Activated T-helper 2 cell treated with anti-CD3 and anti-CD28 coated beads, Interferon-gamma antibody, Interleukin-2, Interleukin-4, amounts not matched to agents 10 μg/mL and 5 μg/mL and 100 μg/mL, durations not matched to agents 14 hours and 24 hours and 36 hours (primary cell): ENCODE measurements around the gene PGAP6. TPM values are rescaled to one million over a fixed set of nuclear protein-coding genes. Genes with fewer than 3 reads are reported as not detected.
"Not testable (repeated sequence)": the region's sequence is repeated elsewhere in the genome, so short reads cannot be mapped to it uniquely, and the experiment has no call there.

Experiments
- DNase-seq: peaks from one replicate; pipeline ENCODE4 v3.0.0; 2021; ENCODE audit warnings: low spot score
- H3K27ac Mint-ChIP-seq: one replicate; pipeline ENCODE4 v1.8.0; 2021; ENCODE audit warnings: mixed read lengths
- H3K27me3 Mint-ChIP-seq: one replicate; pipeline ENCODE4 v1.8.0; 2021; ENCODE audit warnings: low read depth, mixed read lengths
- H3K36me3 Mint-ChIP-seq: one replicate; pipeline ENCODE4 v1.8.0; 2021; ENCODE audit warnings: low read depth, mixed read lengths
- H3K4me1 Mint-ChIP-seq: one replicate; pipeline ENCODE4 v1.8.0; 2021; ENCODE audit warnings: low read depth, mixed read lengths
- H3K4me3 Mint-ChIP-seq: one replicate; pipeline ENCODE4 v1.8.0; 2021; ENCODE audit warnings: low read depth, mild to moderate bottlenecking, moderate library complexity, mixed read lengths
- H3K9me3 Mint-ChIP-seq: one replicate; pipeline ENCODE4 v1.8.0; 2021; ENCODE audit warnings: mixed read lengths
- intact Hi-C: fragments of 100-400 bp; cut with micrococcal nuclease; formaldehyde crosslinking; loops from one replicate; pipeline ENCODE4 v1.15.1; 2023
- total RNA-seq: library from RNA; stranded (reverse); gene quantifications from 2 replicates; pipeline ENCODE4 v1.2.3, GENCODE V29; 2022

PGAP6 gene
- total RNA-seq, 1 donor from 2014 or later = 34.3 TPM

DNA sequence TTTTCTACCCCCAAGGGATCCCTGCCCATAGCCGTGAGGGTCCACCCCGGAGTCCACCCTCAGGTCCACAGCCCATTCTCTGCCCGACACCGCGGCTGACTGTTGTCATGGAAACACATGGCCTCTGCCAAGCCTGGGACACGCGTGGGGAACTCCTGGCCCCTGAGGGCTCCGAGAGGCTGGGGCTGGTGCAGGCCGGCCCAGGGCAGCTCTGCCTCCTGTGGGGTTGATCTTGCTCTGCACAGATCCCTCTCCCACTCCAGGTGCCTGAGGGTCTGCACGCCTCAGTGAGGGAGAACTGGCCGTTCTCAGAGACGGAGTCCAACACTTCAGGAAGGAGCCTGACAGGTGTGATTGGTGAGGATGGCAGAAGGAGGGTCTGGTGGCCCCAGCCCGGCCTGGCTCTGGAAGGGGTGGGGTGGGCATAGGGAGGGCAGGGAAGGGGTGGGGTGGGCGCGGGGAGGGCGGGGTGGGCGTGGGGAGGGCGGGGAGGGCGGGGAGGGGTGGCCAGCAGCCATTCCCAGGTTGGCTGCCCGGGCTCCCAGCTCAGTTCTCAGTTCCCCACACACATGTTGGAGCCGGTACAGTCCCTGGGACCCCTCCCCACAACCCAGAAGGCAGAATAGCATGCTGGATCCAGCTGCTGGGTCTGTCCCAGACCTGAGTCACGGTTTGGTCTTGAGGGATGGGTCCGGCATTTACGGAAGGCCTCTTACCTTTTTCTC lies 17.9 kb downstream of the PGAP6 start:
- intact Hi-C loops = loop anchor here (5.0 kb wide), 1 partner anchor 247 kb away; no protein-coding TSS in a partner anchor
- H3K36me3 Mint-ChIP-seq = peaks cover 12% of the 10 kb centered on the region
- peaks cover 4% of the 10 kb centered on the region for H3K4me1 Mint-ChIP-seq
- DNase-seq = no peak
- no peaks in the 10 kb centered on the region for H3K9me3 Mint-ChIP-seq
- no peaks in the 10 kb centered on the region for H3K27me3 Mint-ChIP-seq
- no peak overlapping the region for H3K27ac Mint-ChIP-seq
- no peak overlapping the region for H3K4me3 Mint-ChIP-seq

- no peak overlapping the region for H3K4me3 Mint-ChIP-seq
- H3K27me3 Mint-ChIP-seq = no peaks in the 10 kb centered on the region
- no peak overlapping the region for H3K27ac Mint-ChIP-seq
- H3K36me3 Mint-ChIP-seq = peaks cover 5% of the 10 kb centered on the region
- H3K9me3 Mint-ChIP-seq = no peaks in the 10 kb centered on the region
- no peak for DNase-seq
- H3K4me1 Mint-ChIP-seq = peaks cover 4% of the 10 kb centered on the region
- intact Hi-C loops = loop anchor here (5.0 kb wide), 1 partner anchor 246 kb away; no protein-coding TSS in a partner anchor
These were observed 18.5 kb downstream of the PGAP6 start for GRCh38 chr16:363110-363765.

GRCh38 chr16:362702-362999 lies 19.1 kb downstream of the PGAP6 start:
- not testable (repeated sequence) for H3K27me3 Mint-ChIP-seq, H3K9me3 Mint-ChIP-seq, DNase-seq, H3K27ac Mint-ChIP-seq, H3K36me3 Mint-ChIP-seq, H3K4me3 Mint-ChIP-seq, H3K4me1 Mint-ChIP-seq
- intact Hi-C loops = loop anchor here (5.0 kb wide), 1 partner anchor 245 kb away; no protein-coding TSS in a partner anchor

DNA sequence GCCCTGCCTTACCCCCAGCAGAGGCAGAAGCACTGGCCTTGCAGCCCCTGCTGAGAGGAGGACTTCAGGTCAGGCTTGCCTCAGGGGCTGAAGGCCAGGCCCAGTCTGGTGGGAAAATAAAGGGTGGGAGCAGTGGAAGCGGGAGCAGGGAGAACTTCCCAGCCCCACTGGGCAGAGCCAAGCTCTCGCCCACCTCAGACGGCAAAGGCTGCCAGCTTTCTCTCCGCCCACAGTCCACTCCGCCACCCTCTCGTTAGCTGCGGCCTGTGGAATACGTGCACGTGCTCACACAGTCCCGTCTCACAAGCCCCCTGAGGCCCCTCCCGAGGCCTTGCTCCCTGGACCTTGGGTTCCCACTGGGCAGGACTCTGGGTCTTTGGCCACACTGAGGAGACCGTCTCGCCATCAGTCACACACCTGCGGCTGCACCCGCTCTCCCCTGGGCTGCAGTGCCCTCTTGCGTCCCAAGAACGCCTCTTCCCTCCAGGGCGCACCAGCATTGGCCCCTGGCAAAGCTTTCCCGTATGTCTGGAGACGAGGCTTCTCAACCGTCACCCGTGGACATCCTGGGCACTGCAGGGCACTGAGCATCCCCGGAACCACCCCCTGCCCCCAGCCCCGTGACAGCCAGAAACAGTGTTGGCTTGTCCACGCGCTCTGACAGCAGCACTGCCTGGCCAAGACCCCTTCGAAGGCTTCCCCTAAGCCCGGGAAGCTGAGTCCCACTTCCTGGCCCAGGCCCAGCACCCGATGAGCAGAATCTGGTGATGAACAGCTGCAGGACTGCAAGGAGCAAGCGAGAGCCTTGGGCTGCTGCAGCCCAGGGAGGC lies 19.7 kb downstream of the PGAP6 start:
- H3K4me1 Mint-ChIP-seq = peaks cover 4% of the 10 kb centered on the region
- no peaks in the 10 kb centered on the region for H3K27me3 Mint-ChIP-seq
- peaks cover 3% of the 10 kb centered on the region for H3K36me3 Mint-ChIP-seq
- H3K4me3 Mint-ChIP-seq = no peak overlapping the region
- peak; percentile 64 for DNase-seq
- no peaks in the 10 kb centered on the region for H3K9me3 Mint-ChIP-seq
- intact Hi-C loops = loop anchor here (5.0 kb wide), 1 partner anchor 245 kb away; no protein-coding TSS in a partner anchor
- no peak overlapping the region for H3K27ac Mint-ChIP-seq

DNA sequence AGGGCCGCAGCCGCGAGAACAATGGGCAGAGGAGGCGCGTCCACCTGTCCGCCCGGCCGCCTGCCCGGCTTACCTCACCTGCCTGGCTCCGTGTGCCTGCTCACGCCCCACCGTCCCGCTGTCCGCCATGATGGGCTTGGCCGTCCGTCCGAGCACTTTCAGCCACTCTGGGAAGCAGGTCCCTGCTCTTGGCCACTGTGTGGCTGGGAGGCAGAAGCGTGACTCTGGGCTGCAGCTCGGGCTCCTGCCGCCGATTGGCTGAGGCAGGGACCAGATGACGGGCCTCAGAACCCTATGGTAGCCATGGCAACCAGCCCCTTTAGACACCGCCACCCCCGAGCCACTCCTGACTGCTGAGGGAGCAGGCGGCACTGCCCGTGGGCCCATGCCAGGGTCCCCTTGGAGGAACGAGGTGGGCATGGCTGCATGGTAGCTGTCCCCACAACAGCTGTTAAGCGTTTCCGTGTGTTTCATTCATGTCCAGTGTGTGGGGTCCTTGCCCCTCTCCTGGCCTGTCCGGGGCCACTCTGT lies 20.4 kb downstream of the PGAP6 start:
- no peak for DNase-seq
- H3K36me3 Mint-ChIP-seq = no peaks in the 10 kb centered on the region
- H3K4me3 Mint-ChIP-seq = no peak overlapping the region
- H3K27me3 Mint-ChIP-seq = no peaks in the 10 kb centered on the region
- H3K4me1 Mint-ChIP-seq = peaks cover 4% of the 10 kb centered on the region
- H3K27ac Mint-ChIP-seq = no peak overlapping the region
- intact Hi-C loops = loop anchor here (5.0 kb wide), 1 partner anchor 244 kb away; no protein-coding TSS in a partner anchor
- H3K9me3 Mint-ChIP-seq = no peaks in the 10 kb centered on the region

GRCh38 chr16:360698-361336 lies 21.0 kb downstream of the PGAP6 start:
- intact Hi-C loops = loop anchor here (5.0 kb wide), 1 partner anchor 244 kb away; no protein-coding TSS in a partner anchor
- no peaks in the 10 kb centered on the region for H3K27me3 Mint-ChIP-seq

DNA sequence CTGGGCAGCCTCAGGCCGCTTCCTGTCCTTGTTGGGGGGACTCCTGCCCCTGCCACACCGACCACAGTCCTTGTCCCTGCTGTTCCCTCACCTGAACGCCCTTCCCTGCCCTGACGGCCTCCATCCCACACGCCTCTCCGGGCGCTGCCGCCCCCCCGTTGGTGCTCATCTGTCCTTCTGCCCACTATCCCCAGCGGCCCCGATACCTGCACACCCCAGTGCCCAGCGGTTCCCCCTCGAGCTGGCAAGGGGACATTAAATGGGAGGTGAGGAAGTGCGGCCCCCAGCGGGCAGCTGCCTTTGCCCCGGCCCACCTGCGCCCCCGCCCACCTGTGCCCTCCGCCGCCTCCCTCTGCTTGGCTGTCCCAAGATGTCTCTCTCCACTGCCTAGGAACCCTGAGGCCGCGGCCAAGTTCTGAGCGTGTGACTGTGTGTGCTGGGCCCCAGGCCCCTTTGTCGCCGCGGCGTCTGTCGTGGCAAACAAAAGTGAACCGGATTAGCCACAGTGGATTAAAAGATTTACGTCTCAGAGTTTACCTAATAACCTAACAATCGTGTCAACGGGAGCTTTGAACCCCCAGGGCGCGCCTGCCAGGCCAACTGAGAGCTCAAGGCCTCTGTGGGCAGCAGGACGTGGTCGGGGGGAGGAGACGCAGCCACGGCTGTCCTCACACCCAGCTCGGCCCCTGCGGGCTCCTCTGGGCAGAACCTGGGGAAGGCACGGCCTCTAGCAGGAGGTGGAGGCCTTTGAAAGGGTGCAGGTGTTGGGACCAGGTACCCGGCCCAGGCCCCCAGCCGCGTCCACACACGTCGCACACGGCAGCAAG lies 21.7 kb downstream of the PGAP6 start:
- no peak overlapping the region for H3K27ac Mint-ChIP-seq
- intact Hi-C loops = loop anchor here (5.0 kb wide), 1 partner anchor 243 kb away; no protein-coding TSS in a partner anchor
- no peak overlapping the region for H3K4me3 Mint-ChIP-seq
- DNase-seq = no peak
- H3K9me3 Mint-ChIP-seq = no peaks in the 10 kb centered on the region
- no peaks in the 10 kb centered on the region for H3K36me3 Mint-ChIP-seq
- H3K4me1 Mint-ChIP-seq = peaks cover 7% of the 10 kb centered on the region
- no peaks in the 10 kb centered on the region for H3K27me3 Mint-ChIP-seq

More at GRCh38 chr16:360698-361336, 21.0 kb downstream of the PGAP6 start:
- no peak for DNase-seq
- Mint-ChIP-seq H3K36me3 (no peaks in the 10 kb centered on the region), H3K27ac (no peak overlapping the region), H3K4me3 (no peak overlapping the region), H3K9me3 (no peaks in the 10 kb centered on the region), H3K4me1 (peaks cover 4% of the 10 kb centered on the region)

GRCh38 chr16:359067-359763 lies 22.6 kb downstream of the PGAP6 start:
- Mint-ChIP-seq H3K27ac (no peak overlapping the region), H3K4me3 (no peak overlapping the region), H3K4me1 (peaks cover 7% of the 10 kb centered on the region), H3K27me3 (no peaks in the 10 kb centered on the region), H3K9me3 (no peaks in the 10 kb centered on the region), H3K36me3 (no peaks in the 10 kb centered on the region)
- intact Hi-C loops = no loop called here
- no peak for DNase-seq

DNA sequence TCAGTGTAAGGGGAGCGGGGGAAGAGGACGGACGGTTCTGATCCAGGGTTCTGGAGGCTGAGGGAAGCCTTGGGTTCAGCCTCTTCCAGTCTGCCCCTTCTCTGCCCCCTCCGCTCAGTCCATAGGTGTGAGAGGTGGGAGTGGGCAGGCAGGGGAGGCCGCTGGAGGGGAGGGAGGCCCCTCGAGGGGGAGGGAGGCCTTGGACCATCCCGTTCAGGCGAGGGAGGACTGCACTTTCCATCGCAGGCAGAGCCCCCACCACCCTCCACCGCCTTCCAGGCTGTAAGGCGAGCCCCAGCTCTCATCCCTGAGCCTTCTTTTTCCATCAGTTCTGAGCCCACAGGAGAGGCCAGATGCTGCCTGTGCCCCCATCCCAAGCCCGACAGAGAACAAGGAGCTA lies 25.0 kb downstream of the PGAP6 start:
- Mint-ChIP-seq H3K36me3 (no peaks in the 10 kb centered on the region), H3K27me3 (no peaks in the 10 kb centered on the region), H3K4me1 (peaks cover 3% of the 10 kb centered on the region), H3K9me3 (no peaks in the 10 kb centered on the region), H3K27ac (no peak overlapping the region), H3K4me3 (no peak overlapping the region)
- no peak for DNase-seq
- intact Hi-C loops = no loop called here

GRCh38 chr16:354971-355461 lies 26.8 kb downstream of the PGAP6 start:
- Mint-ChIP-seq H3K36me3 (peaks cover 7% of the 10 kb centered on the region), H3K9me3 (no peaks in the 10 kb centered on the region), H3K27me3 (no peaks in the 10 kb centered on the region), H3K4me3 (no peak overlapping the region), H3K27ac (no peak overlapping the region), H3K4me1 (peaks cover 12% of the 10 kb centered on the region)
- DNase-seq = no peak
- intact Hi-C loops = no loop called here

GRCh38 chr16:354291-354881 lies 27.4 kb downstream of the PGAP6 start:
- intact Hi-C loops = no loop called here
- Mint-ChIP-seq H3K27me3 (no peaks in the 10 kb centered on the region), H3K27ac (no peak overlapping the region), H3K9me3 (no peaks in the 10 kb centered on the region), H3K36me3 (peaks cover 14% of the 10 kb centered on the region), H3K4me1 (peaks cover 15% of the 10 kb centered on the region), H3K4me3 (peak overlapping the region; percentile 24)
- no peak for DNase-seq
